GM13976 (cell line): Measurements from ENCODE around the gene SLC37A1.

ENCODE experiments used
- DNase-seq: peaks from one replicate; pipeline ENCODE4 v3.0.0; 2012; ENCODE audit warnings: low spot score
- CTCF ChIP-seq: IDR thresholded peaks from 2 replicates; pipeline ENCODE4 v1.5.1; 2012; ENCODE audit warnings: borderline replicate concordance, mild to moderate bottlenecking; ENCODE audit not compliant: insufficient read depth; ENCODE audit errors: extremely low read depth, missing control alignments, control extremely low read depth
- in situ Hi-C: fragments of 300-500 bp; cut with MboI; formaldehyde crosslinking; loops from one replicate; pipeline ENCODE4 v1.12.0; 2022; ENCODE audit warnings: low sequenced_read_pairs, mixed read lengths, inconsistent platforms; ENCODE audit not compliant: unreplicated experiment

Gene SLC37A1

GRCh38 chr21:42596657-42597056 is 83.0 kb downstream of the SLC37A1 start:
- DNase-seq, result no peak
- in situ Hi-C loops, result loop anchor here (10.0 kb wide), 1 partner anchor 228 kb away; no protein-coding TSS in a partner anchor
- TF ChIP-seq CTCF, result no peak

- in situ Hi-C loops, result loop anchor here (10.0 kb wide), 1 partner anchor 227 kb away; no protein-coding TSS in a partner anchor
- no peak for TF ChIP-seq CTCF
- DNase-seq, result no peak
These were observed 84.0 kb downstream of the SLC37A1 start for GRCh38 chr21:42597487-42598158.

GRCh38 chr21:42598159-42598735 is 84.6 kb downstream of the SLC37A1 start:
- in situ Hi-C loops, result loop anchor here (10.0 kb wide), 1 partner anchor 227 kb away; no protein-coding TSS in a partner anchor
- TF ChIP-seq CTCF, result no peak

GRCh38 chr21:42599486-42599885 is 85.8 kb downstream of the SLC37A1 start:
- in situ Hi-C loops, result loop anchor here (10.0 kb wide), 1 partner anchor 225 kb away; no protein-coding TSS in a partner anchor
- no peak for DNase-seq
- TF ChIP-seq CTCF, result no peak

More at GRCh38 chr21:42598159-42598735, 84.6 kb downstream of the SLC37A1 start:
- DNase-seq, result no peak

- in situ Hi-C loops, result loop anchor here (10.0 kb wide), 1 partner anchor 225 kb away; no protein-coding TSS in a partner anchor
These were observed 86.3 kb downstream of the SLC37A1 start for GRCh38 chr21:42599962-42600361.

GRCh38 chr21:42601656-42602055 is 88.0 kb downstream of the SLC37A1 start:
- in situ Hi-C loops, result no loop called here
- no peak for DNase-seq
- TF ChIP-seq CTCF, result no peak

More at GRCh38 chr21:42599962-42600361, 86.3 kb downstream of the SLC37A1 start:
- no peak for DNase-seq
- no peak for TF ChIP-seq CTCF
